Measurements from ENCODE around the gene GTSE1.

DNA sequence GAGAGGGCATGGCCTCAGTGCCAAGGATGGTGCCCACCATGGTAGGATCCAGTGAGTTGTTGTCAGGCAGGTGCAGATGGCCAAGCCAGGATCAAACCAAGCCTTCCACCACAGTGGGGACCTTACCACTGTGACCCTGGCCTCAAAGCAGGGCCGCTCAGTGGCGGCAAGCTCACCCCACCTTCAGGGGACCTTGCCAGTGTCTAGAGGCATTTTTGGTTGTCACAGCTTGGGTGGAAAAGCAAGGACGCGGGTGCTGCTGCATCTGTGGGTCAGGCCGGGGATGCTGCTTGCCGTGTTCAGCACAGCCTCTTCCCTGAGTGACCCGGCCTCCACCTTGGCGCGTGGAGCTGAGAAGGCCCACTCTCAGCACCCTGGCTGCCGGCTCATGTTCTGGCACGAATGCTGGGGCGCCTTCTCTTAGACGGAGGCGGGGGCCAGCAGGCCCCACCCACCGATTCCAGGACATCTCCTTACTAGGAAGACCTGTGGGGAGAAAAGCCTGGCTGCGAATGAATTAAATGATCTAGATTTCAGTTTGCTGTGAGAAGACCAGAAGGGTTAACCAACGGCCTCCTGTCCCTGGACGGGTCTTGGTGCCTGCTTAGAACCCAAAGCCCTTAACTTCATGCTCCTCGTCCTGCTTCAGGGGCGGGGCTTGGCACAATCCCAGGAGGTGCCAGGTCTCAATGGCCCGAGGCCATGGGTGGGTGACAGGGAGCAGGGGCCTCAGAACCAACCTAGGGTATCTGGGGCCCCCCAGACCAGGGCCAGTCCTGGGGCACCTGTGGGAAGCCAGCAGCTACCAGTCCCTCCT, 57.7 kb downstream of the GTSE1 start:
- TF ChIP-seq EZH2 (IDR thresholded peaks at IDR 0.05; ENCODE audit: insufficient read depth, poor library complexity, severe bottlenecking) (no peak), EZH2phosphoT487 (IDR thresholded peaks at IDR 0.05; ENCODE audit: insufficient read depth, low read depth) (no peak)
